OCI-LY1 (cell line): ENCODE data around the gene NOL11.

Source experiments
- EZH2 ChIP-seq: fragments of 200-600 bp; sonication (generic), shearing (Covaris generic); IDR thresholded peaks from 2 replicates; pipeline ENCODE4 v1.8.0; 2017; ENCODE audit warnings: borderline replicate concordance, mixed run types, mild to moderate bottlenecking, antibody characterized with exemption, low read length, moderate library complexity, mixed read lengths
- TF ChIP-seq, protein P1 (sequence below): fragments of 200-600 bp; sonication (generic), shearing (Covaris generic); IDR thresholded peaks from 2 replicates; pipeline ENCODE4 v1.5.1; 2017; ENCODE audit warnings: mild to moderate bottlenecking, antibody characterized with exemption, low read length, moderate library complexity, mixed read lengths

DNA sequence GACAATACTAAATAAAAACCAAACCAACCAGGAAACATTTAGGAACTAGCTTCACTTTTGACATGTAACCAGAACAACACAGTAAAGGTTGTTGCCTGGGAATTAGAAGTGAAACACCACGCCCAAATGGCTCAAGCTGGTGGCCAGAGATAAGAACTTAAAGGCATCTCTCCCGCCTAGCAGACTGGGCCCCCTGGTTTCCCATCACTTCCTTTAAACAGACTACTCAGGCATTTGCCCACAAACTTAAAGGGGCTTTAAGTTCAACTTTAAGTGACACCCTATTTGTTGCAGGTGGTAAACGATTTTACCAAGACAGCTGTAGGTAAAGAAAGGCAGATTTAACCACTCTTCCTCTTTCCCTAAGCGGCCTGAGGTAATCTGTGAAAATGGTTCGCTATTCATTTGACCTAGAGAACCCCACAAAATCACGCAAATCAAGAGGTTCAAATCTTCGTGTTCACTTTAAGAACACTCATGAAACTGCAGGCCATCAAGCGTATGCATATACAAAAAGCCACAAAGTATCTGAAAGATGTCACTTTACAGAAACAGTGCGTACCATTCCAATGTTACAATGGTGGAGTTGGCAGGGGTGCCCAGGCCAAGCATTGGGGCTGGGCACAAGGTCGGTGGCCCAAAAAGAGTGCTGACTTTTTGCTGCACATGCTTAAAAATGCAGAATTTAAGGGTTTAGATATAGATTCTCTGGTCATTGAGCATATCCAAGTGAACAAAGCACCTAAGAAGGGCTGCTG lies 66.8 kb downstream of the NOL11 start:
- TF ChIP-seq, protein P1, sequence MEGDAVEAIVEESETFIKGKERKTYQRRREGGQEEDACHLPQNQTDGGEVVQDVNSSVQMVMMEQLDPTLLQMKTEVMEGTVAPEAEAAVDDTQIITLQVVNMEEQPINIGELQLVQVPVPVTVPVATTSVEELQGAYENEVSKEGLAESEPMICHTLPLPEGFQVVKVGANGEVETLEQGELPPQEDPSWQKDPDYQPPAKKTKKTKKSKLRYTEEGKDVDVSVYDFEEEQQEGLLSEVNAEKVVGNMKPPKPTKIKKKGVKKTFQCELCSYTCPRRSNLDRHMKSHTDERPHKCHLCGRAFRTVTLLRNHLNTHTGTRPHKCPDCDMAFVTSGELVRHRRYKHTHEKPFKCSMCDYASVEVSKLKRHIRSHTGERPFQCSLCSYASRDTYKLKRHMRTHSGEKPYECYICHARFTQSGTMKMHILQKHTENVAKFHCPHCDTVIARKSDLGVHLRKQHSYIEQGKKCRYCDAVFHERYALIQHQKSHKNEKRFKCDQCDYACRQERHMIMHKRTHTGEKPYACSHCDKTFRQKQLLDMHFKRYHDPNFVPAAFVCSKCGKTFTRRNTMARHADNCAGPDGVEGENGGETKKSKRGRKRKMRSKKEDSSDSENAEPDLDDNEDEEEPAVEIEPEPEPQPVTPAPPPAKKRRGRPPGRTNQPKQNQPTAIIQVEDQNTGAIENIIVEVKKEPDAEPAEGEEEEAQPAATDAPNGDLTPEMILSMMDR = no peak
- TF ChIP-seq EZH2 = no peak
